GM19372 (cell line): Measurements from ENCODE around the gene GUCD1.
A peak's percentile ranks its signal among the peaks of the same experiment; 100 is the strongest.
"Not testable (repeated sequence)": the region's sequence is repeated elsewhere in the genome, so short reads cannot be mapped to it uniquely, and the experiment has no call there.

Experiments used
- ATAC-seq: cut with Tn5 transposase; IDR thresholded peaks from one replicate; pipeline ENCODE4 v1.9.1; 2021; ENCODE audit warnings: mild to moderate bottlenecking, low read depth, moderate library complexity; ENCODE audit not compliant: unreplicated experiment

GUCD1 gene

GRCh38 chr22:24554313-24555164 is at the start of gene GUCD1:
Gene GUCD1 (minus strand): TSS chr22:24555138. CDS start chr22:24554991, 147 bp downstream.
- no peak for ATAC-seq

- not testable (repeated sequence) for ATAC-seq
These were observed 49.1 kb upstream of the GUCD1 start for GRCh38 chr22:24603770-24604629.

GRCh38 chr22:24602847-24603769 is 48.2 kb upstream of the GUCD1 start, which contains the start of gene GGT1:
Gene GGT1 (plus strand): TSS chr22:24603193. CDS start chr22:24611082, 7,889 bp downstream.
- not testable (repeated sequence) for ATAC-seq

GRCh38 chr22:24602105-24602749 is 47.3 kb upstream of the GUCD1 start:
- not testable (repeated sequence) for ATAC-seq

- no peak for ATAC-seq
These were observed 46.5 kb upstream of the GUCD1 start for GRCh38 chr22:24601217-24602104.

GRCh38 chr22:24599958-24600715 is 45.2 kb upstream of the GUCD1 start:
- not testable (repeated sequence) for ATAC-seq

- no peak for ATAC-seq
These were observed 44.6 kb upstream of the GUCD1 start for GRCh38 chr22:24599514-24599913.

GRCh38 chr22:24597076-24597475 is 42.1 kb upstream of the GUCD1 start:
- ATAC-seq = not testable (repeated sequence)

- no peak for ATAC-seq
These were observed 40.9 kb upstream of the GUCD1 start for GRCh38 chr22:24595863-24596262.

- no peak for ATAC-seq
These were observed 40.3 kb upstream of the GUCD1 start for GRCh38 chr22:24595228-24595627.

- ATAC-seq = no peak
These were observed 39.7 kb upstream of the GUCD1 start for GRCh38 chr22:24594569-24595120.

GRCh38 chr22:24593836-24594568 is 39.1 kb upstream of the GUCD1 start:
- ATAC-seq = no peak

- ATAC-seq = not testable (repeated sequence)
These were observed 38.6 kb upstream of the GUCD1 start for GRCh38 chr22:24593559-24593835.

GRCh38 chr22:24592851-24593558 is 38.1 kb upstream of the GUCD1 start, which contains the start of gene LRRC75B:
Gene LRRC75B (minus strand): TSS chr22:24593073. CDS start chr22:24593039, 34 bp downstream.
- ATAC-seq = peak; percentile 90

- peak; percentile 16 for ATAC-seq
These were observed 37.3 kb upstream of the GUCD1 start for GRCh38 chr22:24592058-24592850.
